T1000 (cell line): ENCODE results near the gene EIF1.
"Not testable (repeated sequence)": the region's sequence is repeated elsewhere in the genome, so short reads cannot be mapped to it uniquely, and the experiment has no call there.

Source experiments
- DNase-seq: peaks from one replicate; lab custom pipeline; 2025; ENCODE audit warnings: mixed read lengths; lab: John Stamatoyannopoulos, UW

Gene EIF1

DNA sequence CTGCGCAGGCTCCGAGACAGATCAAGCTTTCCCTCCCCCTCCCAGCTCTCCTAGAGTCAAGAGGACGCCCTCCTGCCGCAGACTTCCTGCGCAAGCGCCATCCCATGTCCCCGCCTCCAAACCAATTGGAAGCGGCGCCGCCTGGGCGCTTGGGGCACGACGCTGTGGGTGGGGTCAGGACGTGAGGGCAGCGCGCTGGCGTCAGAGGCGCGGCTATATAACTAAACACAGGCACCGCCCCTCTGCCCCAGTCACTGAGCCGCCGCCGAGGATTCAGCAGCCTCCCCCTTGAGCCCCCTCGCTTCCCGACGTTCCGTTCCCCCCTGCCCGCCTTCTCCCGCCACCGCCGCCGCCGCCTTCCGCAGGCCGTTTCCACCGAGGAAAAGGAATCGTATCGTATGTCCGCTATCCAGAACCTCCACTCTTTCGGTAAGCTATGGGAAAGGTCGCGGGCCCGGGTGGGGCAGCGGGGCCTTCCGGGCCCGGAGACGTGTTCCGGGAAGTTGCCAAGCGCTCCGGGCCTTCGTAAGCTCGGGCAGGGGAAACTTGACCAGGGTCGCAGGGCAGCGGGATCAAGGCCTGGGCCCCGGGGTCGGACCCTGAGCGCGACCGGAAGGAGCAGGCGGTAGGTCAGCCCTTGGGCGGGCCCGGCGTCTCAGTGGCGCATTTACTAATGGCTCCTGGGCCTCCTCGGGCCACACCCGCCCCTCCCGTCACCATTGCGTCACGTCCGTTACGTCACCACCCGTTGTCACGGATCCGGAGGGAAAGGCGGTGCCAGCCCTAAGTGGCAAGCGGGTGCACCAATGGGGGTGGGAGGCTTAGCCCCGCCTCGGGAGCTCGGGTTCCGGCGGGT lies at the start of gene EIF1:
Gene EIF1, plus strand, starts transcription at position 245 of the 856 bp plus-strand sequence. Its CDS starts 154 bp downstream, at position 399.
- DNase-seq = peak; percentile 99

DNA sequence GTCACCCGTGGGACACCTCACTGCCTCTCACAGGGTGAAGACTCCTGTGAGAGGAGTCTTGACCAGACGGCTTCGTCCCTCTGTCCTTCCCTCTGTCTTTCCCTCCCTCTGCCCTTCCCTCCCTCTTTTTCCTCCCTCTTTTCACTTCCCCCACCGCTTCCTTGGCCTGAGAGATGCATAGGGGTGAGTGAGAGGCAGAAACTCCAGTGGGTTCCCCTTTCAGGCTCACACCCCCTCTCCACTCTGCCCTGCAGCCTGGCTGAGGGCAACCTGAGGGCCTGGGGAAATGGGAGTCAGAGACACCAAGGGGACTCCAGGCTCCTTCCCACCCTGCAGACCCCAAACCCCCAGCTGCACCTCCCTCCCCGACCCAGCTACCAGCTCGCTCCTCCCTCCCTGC lies 49.7 kb upstream of the EIF1 start:
- no peak for DNase-seq

DNA sequence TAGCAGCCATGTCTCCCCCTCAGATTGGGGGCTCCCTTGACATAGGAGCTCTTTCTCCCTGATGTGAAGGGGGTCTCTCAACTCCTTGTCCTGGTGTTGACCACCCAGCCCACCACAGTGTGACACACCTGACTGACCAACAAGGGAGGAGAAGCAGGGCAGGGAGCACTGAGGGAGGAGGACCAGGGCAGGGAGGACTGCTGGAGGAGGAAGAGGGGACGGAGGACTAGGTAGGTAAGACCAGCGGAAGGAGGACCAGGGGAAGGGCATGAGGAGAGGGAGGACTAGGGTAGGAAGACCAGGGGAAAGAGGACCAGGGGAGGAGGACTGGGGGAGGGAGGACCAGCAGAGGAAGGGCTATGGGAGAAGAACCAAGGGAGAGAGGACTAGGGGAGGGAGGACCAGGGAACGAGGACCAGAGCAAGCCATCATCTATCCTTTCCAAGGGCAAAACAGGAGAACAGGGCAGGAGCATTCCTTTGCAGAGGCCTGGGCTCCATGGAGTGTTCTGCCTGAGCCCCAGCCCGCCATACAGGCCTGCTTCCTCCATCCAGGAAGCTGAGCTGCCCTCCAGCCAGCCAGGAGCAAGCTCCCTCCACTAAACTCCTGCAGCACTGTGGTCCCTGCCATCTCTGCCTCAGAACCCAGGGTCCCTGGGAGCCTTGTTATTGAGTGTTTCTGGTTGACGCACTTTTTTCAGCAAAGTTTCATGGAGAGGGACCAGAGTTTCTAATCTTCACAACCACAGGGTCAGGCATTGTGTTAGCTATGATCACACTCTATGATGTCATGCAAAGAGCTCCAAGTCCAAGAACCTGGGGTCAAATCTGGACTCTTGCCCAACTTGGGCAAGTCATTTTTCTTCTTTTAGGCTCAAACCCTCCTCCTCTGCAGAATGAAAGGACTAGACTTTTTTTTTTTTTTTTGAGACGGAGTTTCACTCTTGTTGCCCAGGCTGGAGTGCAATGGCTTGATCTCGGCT lies 48.9 kb upstream of the EIF1 start:
- no peak for DNase-seq

DNA sequence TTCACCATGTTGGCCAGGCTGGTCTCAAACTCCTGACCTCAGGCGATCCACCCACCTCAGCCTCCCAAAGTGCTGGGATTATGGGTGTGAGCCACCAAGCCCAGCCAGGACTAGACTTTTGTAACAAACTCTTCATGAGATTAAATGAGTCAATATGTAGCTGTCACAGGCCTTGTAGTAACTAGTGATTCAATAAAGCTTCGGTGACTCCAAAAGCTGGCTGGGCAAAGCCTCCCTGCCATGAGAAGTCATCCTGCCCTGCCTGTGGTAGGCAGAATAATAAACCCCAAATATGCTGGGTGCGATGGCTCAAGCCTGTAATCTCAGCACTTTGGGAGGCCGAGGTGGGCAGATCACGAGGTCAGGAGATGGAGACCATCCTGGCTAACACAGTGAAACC lies 48.1 kb upstream of the EIF1 start:
- DNase-seq = not testable (repeated sequence)

DNA sequence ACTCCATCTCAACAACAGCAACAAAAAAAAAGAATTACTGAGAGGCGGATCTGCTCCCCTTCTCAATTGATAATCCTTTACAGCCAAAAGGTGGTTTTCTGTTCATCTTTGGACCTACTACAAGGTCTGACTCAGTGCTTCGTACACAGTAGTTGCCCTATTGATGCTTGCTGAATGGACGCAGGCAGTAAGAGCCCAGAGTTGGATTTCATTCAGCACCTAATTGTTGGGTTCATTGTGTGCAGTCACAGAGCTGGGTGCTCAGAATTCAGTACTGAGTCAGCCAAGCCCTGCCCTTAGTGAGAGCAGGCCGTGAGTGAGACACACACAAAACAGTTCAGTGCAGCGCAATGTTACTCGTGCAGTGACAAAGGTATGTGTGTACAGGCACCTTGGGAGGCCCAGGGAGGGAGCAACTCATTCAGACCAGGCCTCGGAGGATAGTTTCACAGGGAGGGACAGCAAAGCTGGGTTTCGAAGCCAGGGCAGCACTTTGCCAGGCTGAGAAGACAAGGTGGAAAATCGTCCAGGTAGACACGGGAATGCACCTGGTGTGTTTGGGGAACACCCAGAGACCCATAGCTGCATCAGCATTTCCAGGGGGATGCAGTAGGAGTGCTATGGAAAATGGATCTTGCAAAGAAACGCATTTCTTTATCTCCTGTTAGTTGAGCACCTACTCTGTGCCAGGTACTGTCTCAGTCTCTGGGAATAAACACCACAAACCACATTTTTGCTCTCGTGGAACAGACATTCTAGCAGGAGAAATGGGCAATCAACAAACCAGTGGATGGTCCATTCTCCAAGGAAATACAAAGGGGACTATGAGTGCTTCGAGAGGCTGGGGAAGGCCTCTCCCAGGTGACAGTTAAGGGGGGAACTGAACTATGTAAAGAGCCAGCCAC lies 46.2 kb upstream of the EIF1 start:
- DNase-seq = no peak

DNA sequence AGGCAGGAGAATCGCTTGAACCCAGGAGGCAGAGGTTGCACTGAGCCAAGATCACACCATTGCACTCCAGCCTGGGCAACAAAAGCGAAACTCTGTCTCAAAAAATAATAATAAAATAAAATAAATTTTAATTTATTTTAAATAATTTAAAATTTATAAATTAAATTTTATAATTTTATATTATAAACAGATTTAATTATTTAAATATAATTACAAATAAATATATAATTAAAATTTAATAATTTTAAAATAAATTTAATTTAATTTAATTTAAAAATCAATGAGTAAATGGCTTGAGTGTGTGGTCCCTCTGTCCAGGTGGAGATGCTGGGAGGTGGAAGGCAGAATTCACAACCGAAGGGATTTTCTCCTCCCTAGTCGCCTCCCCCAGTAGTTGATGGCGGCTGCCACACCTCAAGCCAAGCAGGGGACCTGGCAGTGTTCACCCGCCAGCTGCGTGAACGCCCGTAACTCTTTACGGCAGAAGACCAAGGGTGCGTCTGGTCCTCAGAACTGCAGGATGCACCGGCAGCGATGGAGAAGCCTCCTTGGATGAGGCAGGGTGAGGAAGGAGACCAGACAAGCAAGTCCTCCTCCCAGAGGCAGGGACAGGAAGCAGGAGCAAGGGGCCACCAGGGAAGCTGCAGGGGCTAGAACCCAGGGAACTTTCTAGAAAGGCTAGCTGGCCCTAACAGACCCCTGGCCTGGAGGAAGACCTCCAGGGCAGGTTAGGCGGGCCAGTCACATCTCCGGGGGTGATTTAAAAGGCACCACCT lies 41.5 kb upstream of the EIF1 start:
- no peak for DNase-seq

DNA sequence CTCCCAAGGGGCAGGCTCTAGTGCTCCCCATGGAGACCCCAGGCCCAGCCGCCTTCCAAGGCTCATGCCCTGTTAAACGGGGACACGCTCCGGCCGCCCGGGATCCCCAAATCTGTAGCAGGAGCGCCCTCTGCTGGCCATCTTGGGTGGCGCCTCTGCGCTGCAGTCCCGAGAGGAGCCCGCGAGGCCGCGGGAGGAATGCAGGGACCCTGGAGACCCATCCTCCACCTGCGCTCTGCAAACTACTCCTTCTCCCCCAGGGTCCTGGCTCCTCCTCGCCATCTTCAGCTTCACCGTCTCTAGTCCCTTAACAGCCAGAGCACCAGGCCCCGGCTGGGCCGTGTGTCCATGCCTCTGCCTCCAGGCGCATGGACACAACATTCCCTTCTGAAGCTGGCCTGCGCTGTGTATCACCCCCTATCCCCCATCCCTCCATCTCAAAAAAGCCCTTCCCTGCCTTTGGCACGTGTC lies 40.7 kb upstream of the EIF1 start:
- DNase-seq = peak; percentile 74

DNA sequence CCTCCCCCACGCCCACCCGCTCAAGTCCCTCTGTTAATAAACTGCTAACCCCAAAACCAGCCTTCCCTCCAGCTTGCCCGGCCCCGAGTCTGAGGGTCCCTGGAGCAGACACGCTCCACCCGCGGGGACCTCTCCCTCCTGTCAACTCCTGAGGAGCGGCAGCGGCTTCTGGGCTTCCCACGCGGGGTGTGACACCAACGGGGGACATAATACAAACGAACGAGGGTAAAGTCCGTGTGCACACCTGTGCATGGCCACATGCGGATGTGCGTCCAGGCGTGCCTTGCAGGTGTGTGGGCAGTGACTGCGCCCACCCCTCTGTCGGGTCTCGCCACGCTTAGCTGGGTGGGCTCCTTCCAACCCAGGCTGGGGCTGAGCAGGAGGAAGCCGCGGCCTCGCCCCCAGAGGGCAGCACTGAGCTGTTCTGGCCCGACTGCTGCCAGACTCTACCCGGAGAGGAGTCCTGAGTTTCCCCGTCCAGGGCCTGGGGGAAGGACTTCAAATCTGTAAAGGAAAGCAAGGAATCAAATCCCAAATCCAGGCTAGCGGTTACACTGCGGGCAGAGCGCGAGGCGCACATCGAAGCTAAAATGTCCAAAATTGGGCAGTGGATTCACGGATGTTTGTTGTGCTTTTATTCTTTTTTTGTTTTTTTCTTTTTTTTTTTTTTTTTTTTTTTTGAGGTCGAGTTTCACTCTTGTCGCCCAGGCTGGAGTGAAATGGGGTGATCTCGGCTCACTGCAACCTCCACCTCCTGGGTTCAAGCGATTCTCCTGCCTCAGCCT lies 40.1 kb upstream of the EIF1 start:
- DNase-seq = peak; percentile 61

DNA sequence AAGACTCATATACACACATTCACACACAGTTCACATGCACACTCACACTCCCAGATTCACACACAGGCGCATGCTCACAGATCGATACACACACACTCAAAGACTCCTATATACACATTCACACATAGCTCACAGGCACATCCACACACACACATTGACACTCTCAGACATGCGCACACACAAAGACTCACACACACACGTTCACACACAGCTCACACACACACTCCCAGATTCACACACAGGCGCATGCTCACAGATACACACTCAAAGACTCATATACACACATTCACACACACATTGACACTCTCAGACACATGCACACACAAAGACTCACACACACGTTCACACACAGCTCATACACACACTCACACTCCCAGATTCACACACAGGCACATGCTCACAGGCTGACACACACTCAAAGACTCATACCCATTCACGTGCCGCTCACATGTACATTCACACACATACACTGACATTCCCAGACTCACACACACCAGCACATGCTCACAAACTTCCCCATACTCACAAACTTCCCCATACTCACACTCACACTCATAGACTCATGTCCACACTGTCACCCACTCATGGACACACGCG lies 38.7 kb upstream of the EIF1 start:
- DNase-seq = no peak

DNA sequence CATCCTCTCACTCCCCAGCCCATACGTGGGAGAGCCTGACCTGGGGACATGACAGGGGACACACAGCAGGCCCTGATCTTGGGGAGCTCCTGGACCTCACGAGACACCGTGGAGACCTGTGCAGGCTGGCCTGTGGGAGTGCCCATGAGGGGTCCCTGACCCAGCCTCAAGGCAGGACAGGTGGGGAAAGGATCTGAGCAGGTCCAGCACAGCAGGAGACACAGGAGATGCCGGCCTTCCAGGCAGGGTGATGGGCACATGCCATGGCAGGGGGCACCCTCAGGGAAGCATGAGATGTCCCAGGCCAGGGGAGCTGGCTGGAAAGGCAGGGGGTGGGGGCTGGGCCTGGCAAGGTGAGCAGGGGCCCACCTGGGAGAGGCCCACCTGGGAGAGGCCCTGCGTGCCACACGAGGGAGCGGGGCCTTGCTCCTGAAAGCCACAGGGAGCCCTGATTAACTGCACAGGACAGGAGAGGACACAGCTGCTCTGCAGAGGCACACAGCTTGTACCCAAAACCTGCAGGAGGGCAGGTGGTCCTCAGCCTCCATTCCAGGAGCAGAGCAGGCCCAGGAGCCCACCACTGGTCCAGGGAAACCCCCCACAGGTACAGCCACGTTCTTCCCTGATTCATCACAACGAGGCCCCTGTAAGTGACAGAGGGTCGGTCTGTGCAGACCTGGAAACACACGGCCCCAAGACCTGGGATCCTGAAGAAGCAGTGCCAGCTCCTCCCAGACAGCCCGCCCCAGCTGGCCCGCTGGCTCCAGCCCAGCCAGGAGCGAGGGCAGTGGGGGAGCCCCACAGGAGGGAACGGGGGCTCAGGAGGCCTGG lies 37.7 kb upstream of the EIF1 start:
- DNase-seq = no peak

DNA sequence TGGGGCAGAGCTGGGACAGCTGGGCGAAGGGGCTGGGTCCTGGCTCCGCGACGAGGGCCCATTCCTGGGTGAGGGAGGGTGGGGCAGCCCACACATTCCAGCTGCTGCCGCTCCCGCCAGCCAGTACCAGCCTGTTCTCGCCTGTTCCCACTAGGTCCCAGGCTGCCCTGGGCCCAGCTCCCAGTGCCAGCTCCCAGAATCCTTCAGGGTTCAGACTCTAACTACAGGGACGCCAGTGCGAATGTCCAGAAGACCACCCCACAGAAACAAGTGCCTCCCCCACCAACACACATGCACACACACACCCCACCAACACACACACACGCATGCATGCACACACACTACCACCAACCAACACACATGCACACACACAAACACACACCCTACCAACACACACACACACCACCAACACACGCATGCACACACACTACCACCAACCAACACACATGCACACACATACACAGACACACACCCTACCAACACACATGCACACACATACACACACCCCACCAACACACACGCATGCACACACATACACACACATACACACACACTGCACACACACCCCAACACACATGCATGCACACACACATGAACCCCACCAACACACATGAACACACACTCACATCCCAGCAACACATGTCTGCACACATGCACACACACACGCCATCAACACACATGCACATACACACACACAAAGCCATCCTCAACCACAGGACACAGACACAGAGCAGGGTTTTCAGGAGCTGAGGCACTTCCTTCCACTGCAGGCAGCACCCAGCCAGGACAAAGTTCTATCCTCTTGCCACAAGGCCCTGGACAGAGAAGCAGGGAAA lies 36.8 kb upstream of the EIF1 start:
- DNase-seq = no peak

DNA sequence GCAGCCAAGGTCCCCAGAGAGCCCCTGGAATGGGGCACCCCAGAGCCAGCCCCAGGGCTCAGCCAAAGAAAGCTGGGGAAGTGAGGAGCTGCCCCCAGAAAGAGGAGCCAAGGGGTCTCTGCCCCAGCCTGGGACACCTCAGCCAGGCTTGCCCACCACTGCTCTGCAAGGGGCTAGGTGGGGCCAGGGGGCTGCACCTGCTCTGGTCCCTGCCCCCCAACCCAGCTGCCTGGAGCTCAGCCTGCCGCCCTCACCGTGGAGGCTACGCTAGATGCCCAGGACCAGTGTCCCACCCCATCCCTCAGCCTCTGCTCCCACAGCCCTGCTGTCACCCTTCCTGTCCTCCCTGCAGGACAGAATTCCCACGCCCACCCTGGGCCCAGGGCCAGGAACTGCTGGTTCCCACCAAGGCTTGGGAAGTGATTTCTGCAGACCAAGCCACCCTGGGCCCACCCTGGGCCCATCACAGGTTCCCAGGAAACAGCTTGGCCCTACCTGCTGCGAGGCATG lies 36.2 kb upstream of the EIF1 start:
- no peak for DNase-seq

DNA sequence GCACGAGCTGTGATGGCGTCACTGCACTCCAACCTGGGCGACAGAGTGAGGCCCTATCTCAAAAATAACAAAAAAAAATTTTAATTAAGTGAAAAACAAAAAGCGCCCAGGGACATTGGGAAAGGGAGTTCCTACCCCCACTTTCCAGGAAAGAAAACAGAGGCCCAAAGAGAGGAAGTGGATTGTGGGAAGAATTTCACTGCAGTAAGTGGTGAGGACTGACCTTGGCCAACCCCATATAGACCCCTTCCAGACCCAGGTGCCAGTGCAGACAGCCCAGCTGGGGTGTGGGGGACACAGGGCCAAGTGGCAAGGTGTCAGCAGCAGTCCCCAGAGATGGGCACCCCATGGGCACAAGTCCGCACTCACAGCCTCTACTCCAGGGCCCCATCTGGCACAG lies 35.3 kb upstream of the EIF1 start:
- no peak for DNase-seq

DNA sequence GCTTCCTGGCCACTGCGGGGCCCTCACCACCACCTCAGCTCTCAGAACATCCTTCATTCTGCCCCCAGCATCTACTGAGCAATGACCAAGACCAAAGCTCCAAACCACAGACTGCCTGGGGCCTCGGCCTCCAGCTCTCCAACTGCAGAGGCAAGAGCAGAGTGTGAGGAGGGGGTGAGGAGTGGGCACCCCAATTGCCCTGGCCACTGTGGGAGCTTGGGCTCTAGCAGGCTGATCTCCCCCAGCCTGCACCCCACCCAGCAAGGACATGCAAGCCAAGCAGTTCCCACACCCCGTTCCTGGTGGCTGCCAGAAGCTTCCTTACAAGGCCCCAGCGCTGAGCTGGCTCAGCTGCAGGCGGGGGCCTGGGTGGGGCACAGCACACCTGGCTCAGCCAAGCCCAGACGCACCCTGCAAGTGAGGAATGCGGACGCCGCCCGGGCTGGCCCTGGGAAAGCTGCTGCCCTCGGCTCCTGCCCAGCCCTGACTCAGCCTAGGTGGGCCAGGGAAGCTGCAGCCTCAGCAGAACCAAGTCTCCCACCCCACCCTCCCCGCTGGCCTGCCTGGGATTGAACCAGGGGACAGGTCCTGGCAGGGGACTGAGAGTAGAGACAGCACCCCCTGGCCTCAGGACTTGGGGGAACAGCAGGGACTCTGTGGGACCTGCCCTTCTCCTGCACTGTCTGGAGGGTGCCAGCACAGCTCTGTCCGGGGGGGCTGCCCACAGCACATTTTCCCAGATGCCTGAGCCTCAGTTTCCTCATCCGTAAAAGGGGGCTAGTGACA lies 34.6 kb upstream of the EIF1 start:
- DNase-seq = no peak

DNA sequence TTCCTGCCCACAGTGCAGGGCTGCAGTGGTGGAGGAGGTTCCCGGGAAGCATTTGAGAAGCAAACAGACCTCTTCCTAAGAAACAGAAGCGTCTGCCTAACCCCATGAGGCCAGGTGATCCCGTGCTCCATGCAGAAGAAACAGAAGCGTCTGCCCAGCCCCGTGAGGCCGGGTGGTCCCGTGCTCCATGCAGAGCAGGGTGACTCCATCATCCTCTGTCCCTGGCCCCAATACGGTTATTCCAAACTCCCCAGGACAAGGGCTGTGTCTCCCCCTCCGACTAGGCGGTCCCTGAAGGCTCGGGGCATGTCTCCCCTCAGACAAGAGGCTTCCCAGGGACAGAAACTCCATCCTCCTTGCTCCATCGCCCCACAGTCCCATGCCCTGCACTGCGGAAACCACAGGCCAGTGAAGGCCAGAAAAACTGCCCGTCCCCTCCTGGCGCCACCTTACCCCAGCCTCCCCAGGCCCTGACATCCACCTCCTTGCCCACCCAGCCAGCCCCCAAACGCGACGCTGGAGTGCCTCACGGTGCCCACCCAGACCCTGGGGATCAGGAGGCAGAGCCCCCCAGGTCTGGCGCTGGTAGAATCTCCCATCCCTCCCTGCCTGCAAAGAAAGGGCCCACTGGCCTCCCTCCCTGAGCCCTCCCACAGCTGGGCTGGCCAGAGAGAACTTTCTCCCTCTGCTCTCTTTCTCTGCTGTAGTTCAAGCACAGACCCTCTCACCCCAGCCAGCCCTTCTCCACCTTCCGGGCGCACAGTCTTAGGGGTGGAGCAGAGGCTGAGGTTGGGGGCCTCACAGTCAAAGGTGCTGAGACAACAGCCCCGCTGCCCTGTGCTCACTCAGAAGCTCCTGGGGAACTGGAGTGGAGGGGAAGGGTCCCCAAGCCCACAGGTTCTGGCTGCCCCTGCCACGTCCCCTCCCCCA lies 33.7 kb upstream of the EIF1 start:
- DNase-seq = no peak
